ENCODE results near the gene CCDC40. TPM values are rescaled to one million over a fixed set of nuclear protein-coding genes. Genes with fewer than 3 reads are reported as not detected.

CCDC40 gene
- total RNA-seq, 1 donor from 2014 or later: 7.7 TPM

DNA sequence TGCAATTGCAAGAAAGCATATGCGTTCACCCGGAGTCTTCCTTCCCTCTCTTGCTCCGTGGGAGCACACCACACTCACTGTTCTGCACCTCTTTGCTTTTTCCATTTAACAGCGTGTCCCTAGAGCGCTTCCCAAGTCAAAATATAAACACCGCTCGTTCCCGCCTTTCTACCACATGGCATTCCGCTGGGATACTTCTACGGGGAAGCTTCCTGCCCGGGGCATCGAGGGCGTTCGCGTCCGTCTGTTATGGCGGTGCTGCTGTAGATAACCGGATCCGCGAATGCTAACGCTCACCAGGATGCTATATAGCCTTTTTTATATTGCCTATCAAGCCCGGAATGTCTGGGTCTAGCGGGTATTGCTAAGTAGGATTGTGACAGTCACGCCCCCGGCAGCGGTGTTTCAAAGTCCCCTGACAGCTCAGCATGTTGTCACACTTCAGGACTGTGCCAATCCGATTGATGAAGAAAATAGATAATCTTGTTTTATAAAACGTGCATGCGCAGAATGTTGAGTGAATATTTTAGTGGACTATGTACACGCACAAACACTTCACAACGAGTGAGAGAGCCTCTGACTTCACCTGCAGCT, 31.0 kb downstream of the CCDC40 start:
- peaks cover 10% of the 10 kb centered on the region for H3K4me1 Mint-ChIP-seq
- H2AFZ ChIP-seq (replicated peaks): no peak overlapping the region
- no peak for TF ChIP-seq EZH2phosphoT487 (IDR thresholded peaks at IDR 0.05)
- no peak for TF ChIP-seq EZH2 (IDR thresholded peaks at IDR 0.05)
- TF ChIP-seq, protein P1, sequence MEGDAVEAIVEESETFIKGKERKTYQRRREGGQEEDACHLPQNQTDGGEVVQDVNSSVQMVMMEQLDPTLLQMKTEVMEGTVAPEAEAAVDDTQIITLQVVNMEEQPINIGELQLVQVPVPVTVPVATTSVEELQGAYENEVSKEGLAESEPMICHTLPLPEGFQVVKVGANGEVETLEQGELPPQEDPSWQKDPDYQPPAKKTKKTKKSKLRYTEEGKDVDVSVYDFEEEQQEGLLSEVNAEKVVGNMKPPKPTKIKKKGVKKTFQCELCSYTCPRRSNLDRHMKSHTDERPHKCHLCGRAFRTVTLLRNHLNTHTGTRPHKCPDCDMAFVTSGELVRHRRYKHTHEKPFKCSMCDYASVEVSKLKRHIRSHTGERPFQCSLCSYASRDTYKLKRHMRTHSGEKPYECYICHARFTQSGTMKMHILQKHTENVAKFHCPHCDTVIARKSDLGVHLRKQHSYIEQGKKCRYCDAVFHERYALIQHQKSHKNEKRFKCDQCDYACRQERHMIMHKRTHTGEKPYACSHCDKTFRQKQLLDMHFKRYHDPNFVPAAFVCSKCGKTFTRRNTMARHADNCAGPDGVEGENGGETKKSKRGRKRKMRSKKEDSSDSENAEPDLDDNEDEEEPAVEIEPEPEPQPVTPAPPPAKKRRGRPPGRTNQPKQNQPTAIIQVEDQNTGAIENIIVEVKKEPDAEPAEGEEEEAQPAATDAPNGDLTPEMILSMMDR (IDR thresholded peaks at IDR 0.05): no peak
- H3K36me3 ChIP-seq: no peaks in the 10 kb centered on the region
- H3K36me3 Mint-ChIP-seq: peaks cover 8% of the 10 kb centered on the region
- no peak overlapping the region for H3K27ac ChIP-seq
- H3K27ac Mint-ChIP-seq: no peak overlapping the region
- H3K79me2 ChIP-seq (ENCODE audit: low read depth): no peaks in the 10 kb centered on the region
- no peak for DNase-seq (ENCODE audit: low spot score)
- no peaks in the 10 kb centered on the region for H3K9me3 Mint-ChIP-seq
- peaks cover 13% of the 10 kb centered on the region for H3F3A ChIP-seq (ENCODE audit: low read depth)
- no peak overlapping the region for H3K4me2 ChIP-seq
- no peaks in the 10 kb centered on the region for H3K27me3 Mint-ChIP-seq (ENCODE audit: insufficient read depth, low read depth)
- no peaks in the 10 kb centered on the region for H3K27me3 ChIP-seq
- H3K9ac ChIP-seq: no peak overlapping the region
- no peaks in the 10 kb centered on the region for H3K9me3 ChIP-seq (ENCODE audit: low read depth)
- H3K4me3 Mint-ChIP-seq: no peak overlapping the region
- peaks cover 11% of the 10 kb centered on the region for H3K4me1 ChIP-seq
- H3K4me3 ChIP-seq: no peak overlapping the region
- H4K20me1 ChIP-seq (ENCODE audit: low read depth): no peaks in the 10 kb centered on the region

DNA sequence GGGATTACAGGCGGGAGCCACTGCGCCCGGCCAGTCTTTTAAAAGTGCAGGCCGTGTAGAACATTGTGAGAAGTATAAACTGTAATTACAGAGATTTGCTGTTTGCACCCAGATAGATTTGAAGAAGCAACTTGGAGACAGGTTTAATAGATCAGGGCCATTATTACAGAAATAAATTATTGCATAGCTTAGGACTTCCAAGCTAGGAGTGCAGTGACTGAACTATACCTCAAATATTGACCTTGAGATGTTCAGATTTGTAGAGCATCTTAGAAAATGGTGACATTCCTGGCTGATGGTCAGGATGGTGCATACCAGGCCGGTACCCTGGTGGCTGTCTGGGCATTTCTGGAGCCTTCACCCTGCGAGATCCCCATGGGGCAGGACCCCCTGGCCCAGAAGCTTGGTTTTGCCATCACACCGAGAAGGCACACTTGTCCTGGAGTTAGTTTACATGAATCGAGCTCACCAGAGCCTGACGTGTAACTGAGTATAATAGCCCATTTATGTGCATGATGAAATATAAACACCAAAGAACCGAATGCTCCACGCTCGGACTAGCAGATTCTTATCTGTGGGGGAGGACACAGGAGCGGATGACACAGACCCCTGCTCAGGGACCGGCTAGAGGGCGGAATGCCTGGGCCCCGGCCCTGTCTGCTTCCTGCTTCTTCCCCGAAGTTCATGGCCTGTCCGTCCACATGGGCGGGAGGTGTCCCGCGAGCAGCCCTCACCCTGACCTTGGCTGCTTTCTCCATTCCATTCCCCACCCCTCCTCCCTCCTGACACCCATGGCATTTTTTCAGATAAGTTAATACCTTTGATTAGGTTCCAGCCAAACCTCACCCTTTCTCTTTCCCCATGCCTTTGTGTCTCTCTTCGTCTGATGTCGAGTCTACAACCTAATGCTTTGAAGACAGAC, 32.1 kb downstream of the CCDC40 start:
- Mint-ChIP-seq H3K27me3 (ENCODE audit: insufficient read depth, low read depth) (no peaks in the 10 kb centered on the region), H3K4me1 (peaks cover 12% of the 10 kb centered on the region), H3K4me3 (no peak overlapping the region), H3K36me3 (peaks cover 10% of the 10 kb centered on the region), H3K9me3 (no peaks in the 10 kb centered on the region), H3K27ac (peak overlapping the region; percentile 95)
- no peak overlapping the region for H3K4me2 ChIP-seq
- no peak for DNase-seq (ENCODE audit: low spot score)
- no peak for TF ChIP-seq EZH2phosphoT487 (IDR thresholded peaks at IDR 0.05)
- no peak for TF ChIP-seq EZH2 (IDR thresholded peaks at IDR 0.05)
- TF ChIP-seq, protein P1 (IDR thresholded peaks at IDR 0.05): no peak
- no peak overlapping the region for H3K27ac ChIP-seq
- no peak overlapping the region for H2AFZ ChIP-seq (replicated peaks)
- no peak overlapping the region for H3K4me3 ChIP-seq
- no peaks in the 10 kb centered on the region for H3K79me2 ChIP-seq (ENCODE audit: low read depth)
- no peaks in the 10 kb centered on the region for H3K9me3 ChIP-seq (ENCODE audit: low read depth)
- H4K20me1 ChIP-seq (ENCODE audit: low read depth): no peaks in the 10 kb centered on the region
- H3K4me1 ChIP-seq: peaks cover 11% of the 10 kb centered on the region
- H3F3A ChIP-seq (ENCODE audit: low read depth): peaks cover 13% of the 10 kb centered on the region
- no peak overlapping the region for H3K9ac ChIP-seq
- no peaks in the 10 kb centered on the region for H3K27me3 ChIP-seq
- no peaks in the 10 kb centered on the region for H3K36me3 ChIP-seq

DNA sequence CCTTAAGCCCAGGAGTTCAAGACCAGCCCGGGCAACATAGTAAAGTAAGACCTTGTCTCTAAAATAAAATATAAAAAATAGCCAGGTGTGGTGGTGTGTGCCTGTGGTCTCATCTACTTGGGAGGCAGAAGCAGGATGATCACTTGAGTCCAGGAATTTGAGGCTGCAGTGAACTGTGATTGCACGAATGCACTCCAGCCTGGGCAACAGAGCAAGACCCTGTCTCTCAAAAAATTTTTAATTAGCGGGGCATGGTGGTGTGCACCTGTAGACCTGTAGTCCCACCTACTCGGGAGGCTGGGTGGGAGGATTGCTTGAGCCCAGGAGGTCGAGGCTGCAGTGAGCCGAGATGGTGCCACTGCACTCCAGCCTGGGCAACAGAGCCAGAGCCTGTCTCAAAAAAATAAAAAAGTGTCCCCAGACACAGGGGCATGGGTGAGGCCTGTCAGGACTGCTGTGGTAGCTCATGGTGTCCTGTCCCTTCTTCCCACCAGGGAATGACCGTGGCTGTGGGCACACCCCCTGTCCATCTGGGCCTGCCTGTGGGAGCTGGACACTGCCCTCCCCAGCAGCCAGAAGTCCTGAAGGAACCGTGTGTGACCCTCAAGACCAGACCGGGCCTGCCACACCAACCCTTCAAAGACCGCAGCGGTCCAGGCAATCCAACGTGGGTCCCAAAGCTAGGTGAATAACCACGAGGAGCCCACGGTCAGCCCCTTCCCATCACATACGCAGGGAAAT, 34.1 kb downstream of the CCDC40 start:
- Histone ChIP-seq H3K27me3 (no peaks in the 10 kb centered on the region), H3K9me3 (ENCODE audit: low read depth) (no peaks in the 10 kb centered on the region), H3K27ac (no peak overlapping the region), H2AFZ (replicated peaks) (no peak overlapping the region), H3K79me2 (ENCODE audit: low read depth) (no peaks in the 10 kb centered on the region), H3K36me3 (no peaks in the 10 kb centered on the region), H3K4me3 (no peak overlapping the region), H4K20me1 (ENCODE audit: low read depth) (no peaks in the 10 kb centered on the region), H3K4me2 (no peak overlapping the region), H3K4me1 (peaks cover 6% of the 10 kb centered on the region), H3K9ac (no peak overlapping the region), H3F3A (ENCODE audit: low read depth) (peaks cover 8% of the 10 kb centered on the region)
- TF ChIP-seq EZH2phosphoT487 (IDR thresholded peaks at IDR 0.05) (no peak), EZH2 (IDR thresholded peaks at IDR 0.05) (no peak)
- TF ChIP-seq, protein P1 (IDR thresholded peaks at IDR 0.05): no peak
- Mint-ChIP-seq H3K9me3 (no peaks in the 10 kb centered on the region), H3K4me1 (peaks cover 12% of the 10 kb centered on the region), H3K27ac (no peak overlapping the region), H3K4me3 (no peak overlapping the region), H3K36me3 (peaks cover 13% of the 10 kb centered on the region), H3K27me3 (ENCODE audit: insufficient read depth, low read depth) (no peaks in the 10 kb centered on the region)
- DNase-seq (ENCODE audit: low spot score): no peak
